Measurements from ENCODE around the gene CAMKK1.

The CAMKK1 gene

GRCh38 chr17:3870871-3871306 is 22.0 kb downstream of the CAMKK1 start:
- ATAC-seq, result no peak; the same call in 2 of the 3 replicates
- TF ChIP-seq ZNF8 (CRISPR knock-in tag; IDR thresholded peaks at IDR 0.05) (no peak), ZFP30 (CRISPR knock-in tag; IDR thresholded peaks at IDR 0.05) (no peak), ZNF70 (CRISPR knock-in tag; IDR thresholded peaks at IDR 0.05) (no peak), PATZ1 (CRISPR knock-in tag; IDR thresholded peaks at IDR 0.05; ENCODE audit: borderline replicate concordance) (no peak), PPARA (CRISPR knock-in tag; IDR thresholded peaks at IDR 0.05; ENCODE audit: borderline replicate concordance) (no peak), ZC3H10 (CRISPR knock-in tag; IDR thresholded peaks at IDR 0.05) (no peak), ZNF565 (CRISPR knock-in tag; conservative IDR thresholded peaks at IDR 0.05; ENCODE audit: low read depth) (no peak), TCF4 (CRISPR knock-in tag; IDR thresholded peaks at IDR 0.05; ENCODE audit: borderline replicate concordance) (no peak), ARNTL (CRISPR knock-in tag; IDR thresholded peaks at IDR 0.05; ENCODE audit: borderline replicate concordance, low read depth) (no peak), ISL1 (CRISPR knock-in tag; IDR thresholded peaks at IDR 0.05) (no peak)

GRCh38 chr17:3867606-3868005 is 25.2 kb downstream of the CAMKK1 start:
- no peak for ATAC-seq
- TF ChIP-seq ZNF8 (CRISPR knock-in tag; IDR thresholded peaks at IDR 0.05) (no peak), ZNF70 (CRISPR knock-in tag; IDR thresholded peaks at IDR 0.05) (no peak), ZNF565 (CRISPR knock-in tag; conservative IDR thresholded peaks at IDR 0.05; ENCODE audit: low read depth) (no peak), ISL1 (CRISPR knock-in tag; IDR thresholded peaks at IDR 0.05) (no peak), POU6F1 (CRISPR knock-in tag; IDR thresholded peaks at IDR 0.05; ENCODE audit: borderline replicate concordance, low read depth) (no peak), OSR1 (CRISPR knock-in tag; IDR thresholded peaks at IDR 0.05) (no peak), CSDC2 (CRISPR knock-in tag; IDR thresholded peaks at IDR 0.05) (no peak), CREB5 (CRISPR knock-in tag; IDR thresholded peaks at IDR 0.05; ENCODE audit: low read depth) (no peak), TSHZ2 (CRISPR knock-in tag; IDR thresholded peaks at IDR 0.05) (no peak), ARNTL (CRISPR knock-in tag; IDR thresholded peaks at IDR 0.05; ENCODE audit: borderline replicate concordance, low read depth) (no peak)

GRCh38 chr17:3867106-3867505 is 25.7 kb downstream of the CAMKK1 start:
- no peak for ATAC-seq
- TF ChIP-seq CSDC2 (CRISPR knock-in tag; IDR thresholded peaks at IDR 0.05) (no peak), BACH2 (CRISPR knock-in tag; IDR thresholded peaks at IDR 0.05; ENCODE audit: borderline replicate concordance) (no peak), ZFP30 (CRISPR knock-in tag; IDR thresholded peaks at IDR 0.05) (no peak), ESRRG (CRISPR knock-in tag; IDR thresholded peaks at IDR 0.05) (no peak), ZNF8 (CRISPR knock-in tag; IDR thresholded peaks at IDR 0.05) (no peak), PPARA (CRISPR knock-in tag; IDR thresholded peaks at IDR 0.05; ENCODE audit: borderline replicate concordance) (no peak)

- no peak for ATAC-seq
- TF ChIP-seq PATZ1 (CRISPR knock-in tag; IDR thresholded peaks at IDR 0.05; ENCODE audit: borderline replicate concordance) (no peak), TCF4 (CRISPR knock-in tag; IDR thresholded peaks at IDR 0.05; ENCODE audit: borderline replicate concordance) (no peak), BACH2 (CRISPR knock-in tag; IDR thresholded peaks at IDR 0.05; ENCODE audit: borderline replicate concordance) (no peak), CSRNP3 (CRISPR knock-in tag; IDR thresholded peaks at IDR 0.05) (no peak), ARNTL (CRISPR knock-in tag; IDR thresholded peaks at IDR 0.05; ENCODE audit: borderline replicate concordance, low read depth) (no peak), ZNF70 (CRISPR knock-in tag; IDR thresholded peaks at IDR 0.05) (no peak), POU6F1 (CRISPR knock-in tag; IDR thresholded peaks at IDR 0.05; ENCODE audit: borderline replicate concordance, low read depth) (no peak), CREB5 (CRISPR knock-in tag; IDR thresholded peaks at IDR 0.05; ENCODE audit: low read depth) (no peak), ZNF8 (CRISPR knock-in tag; IDR thresholded peaks at IDR 0.05) (no peak), ZNF565 (CRISPR knock-in tag; conservative IDR thresholded peaks at IDR 0.05; ENCODE audit: low read depth) (no peak), ISL1 (CRISPR knock-in tag; IDR thresholded peaks at IDR 0.05) (no peak), TOX (CRISPR knock-in tag; IDR thresholded peaks at IDR 0.05; ENCODE audit: borderline replicate concordance) (no peak), PPARA (CRISPR knock-in tag; IDR thresholded peaks at IDR 0.05; ENCODE audit: borderline replicate concordance) (no peak)
Observed at GRCh38 chr17:3866276-3866675, 26.6 kb downstream of the CAMKK1 start.
